GM18502 (cell line): ENCODE data around the gene FLVCR1.
A peak's percentile ranks its signal among the peaks of the same experiment; 100 is the strongest.
"Not testable (repeated sequence)": the region's sequence is repeated elsewhere in the genome, so short reads cannot be mapped to it uniquely, and the experiment has no call there.

Source experiments
- ATAC-seq: cut with Tn5 transposase; IDR thresholded peaks from one replicate; pipeline ENCODE4 v1.9.1; 2021; ENCODE audit warnings: mild to moderate bottlenecking; ENCODE audit not compliant: unreplicated experiment, poor library complexity

The FLVCR1 gene

GRCh38 chr1:212858461-212859265, 588 bp downstream of the FLVCR1 start:
- ATAC-seq: peak; percentile 14

- ATAC-seq: no peak
Observed at GRCh38 chr1:212860713-212861581, 2.9 kb downstream of the FLVCR1 start.

GRCh38 chr1:212862111-212862690, 4.1 kb downstream of the FLVCR1 start:
- ATAC-seq: no peak

GRCh38 chr1:212863345-212863744, 5.3 kb downstream of the FLVCR1 start:
- not testable (repeated sequence) for ATAC-seq

- no peak for ATAC-seq
Observed at GRCh38 chr1:212864201-212864600, 6.1 kb downstream of the FLVCR1 start.

GRCh38 chr1:212867192-212867591, 9.1 kb downstream of the FLVCR1 start:
- ATAC-seq: no peak

- no peak for ATAC-seq
Observed at GRCh38 chr1:212871976-212872375, 13.9 kb downstream of the FLVCR1 start.

- ATAC-seq: peak; percentile 84
Observed at GRCh38 chr1:212873518-212873917, 15.4 kb downstream of the FLVCR1 start.

GRCh38 chr1:212878418-212878817, 20.3 kb downstream of the FLVCR1 start:
- ATAC-seq: no peak

GRCh38 chr1:212879947-212880690, 22.0 kb downstream of the FLVCR1 start:
- ATAC-seq: no peak

- no peak for ATAC-seq
Observed at GRCh38 chr1:212884592-212884991, 26.5 kb downstream of the FLVCR1 start.

GRCh38 chr1:212892108-212892507, 34.0 kb downstream of the FLVCR1 start:
- ATAC-seq: no peak

- ATAC-seq: no peak
Observed at GRCh38 chr1:212899845-212900244, 41.8 kb downstream of the FLVCR1 start.

GRCh38 chr1:212901290-212901689, 43.2 kb downstream of the FLVCR1 start:
- ATAC-seq: no peak

- no peak for ATAC-seq
Observed at GRCh38 chr1:212902054-212902453, 44.0 kb downstream of the FLVCR1 start.

- ATAC-seq: no peak
Observed at GRCh38 chr1:212903664-212904063, 45.6 kb downstream of the FLVCR1 start.

- not testable (repeated sequence) for ATAC-seq
Observed at GRCh38 chr1:212908071-212908470, 50.0 kb downstream of the FLVCR1 start.

GRCh38 chr1:212908971-212909370, 50.9 kb downstream of the FLVCR1 start:
- no peak for ATAC-seq

- no peak for ATAC-seq
Observed at GRCh38 chr1:212909652-212910063, 51.6 kb downstream of the FLVCR1 start.

GRCh38 chr1:212910213-212910612, 52.1 kb downstream of the FLVCR1 start:
- not testable (repeated sequence) for ATAC-seq
